ENCODE measurements around the gene PIP4P1. TPM values are rescaled to one million over a fixed set of nuclear protein-coding genes. Genes with fewer than 3 reads are reported as not detected.
A peak's percentile ranks its signal among the peaks of the same experiment; 100 is the strongest.

PIP4P1 gene
- total RNA-seq, 1 experiment from 2014 or later: 32.9 TPM

DNA sequence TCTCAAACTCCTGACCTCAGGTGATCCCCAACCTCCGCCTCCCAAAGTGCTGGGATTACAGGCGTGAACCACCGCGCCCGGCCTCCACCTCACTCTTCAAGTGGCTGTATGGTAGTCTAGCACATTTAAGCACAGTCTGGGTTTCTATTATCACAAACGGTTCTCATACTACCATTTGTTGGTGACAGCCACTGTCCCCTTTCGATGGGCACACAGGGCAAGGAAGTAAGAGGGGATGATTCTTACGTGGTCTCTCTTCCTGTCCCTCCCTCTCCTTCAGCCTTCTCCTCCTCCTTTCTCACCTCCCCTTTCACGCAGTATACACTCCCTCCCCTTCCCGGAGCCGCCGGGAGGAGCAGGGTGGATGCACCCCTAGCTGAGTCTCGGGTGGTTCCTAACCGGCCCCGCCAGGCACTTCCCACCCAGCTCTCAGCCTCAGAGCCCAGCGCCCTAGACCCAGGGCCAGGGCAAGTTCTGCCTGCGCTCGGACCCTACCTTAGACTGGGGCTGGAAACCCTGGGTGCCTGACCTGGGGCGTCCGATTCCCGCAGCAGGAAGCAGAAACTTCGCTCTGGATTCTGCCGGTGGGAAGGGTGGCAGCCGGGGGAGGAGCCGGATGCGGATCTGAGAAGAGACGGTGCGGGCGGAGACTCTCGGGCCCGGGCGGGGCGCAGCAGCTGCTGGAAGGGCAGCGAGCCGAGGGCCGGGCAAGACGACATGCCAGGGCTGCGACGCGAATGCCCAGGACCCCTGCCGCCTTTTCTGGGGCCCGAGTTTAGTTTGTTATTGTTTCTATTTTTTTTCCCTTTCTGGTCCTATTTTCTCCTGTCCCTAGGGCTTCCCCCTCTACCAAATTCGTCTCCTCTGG is 48.1 kb downstream of the PIP4P1 start, which contains the start of gene TEP1:
Gene TEP1, minus strand, starts transcription at position 626 of the 868 bp plus-strand sequence. CDS start 5,062 bp downstream, outside the sequence.
- Histone ChIP-seq H3K79me2 (ENCODE audit: low read length) (peaks cover 8% of the 10 kb centered on the region; the same call in 1 of the 2 replicates), H3K36me3 (ENCODE audit: low read depth, low read length) (no peaks in the 10 kb centered on the region), H3K27ac (ENCODE audit: low read length) (peak within 1 kb of the TSS; percentile 93), H3F3A (ENCODE audit: low read length, unreplicated experiment) (peaks cover 1% of the 10 kb centered on the region), H3K9me2 (replicated peaks; ENCODE audit: low read length) (no peaks in the 10 kb centered on the region), H4K20me1 (ENCODE audit: low read length) (no peaks in the 10 kb centered on the region), H3K4me1 (ENCODE audit: insufficient read depth, low read length) (peaks cover 31% of the 10 kb centered on the region), H3K4me3 (ENCODE audit: low read length) (peak within 1 kb of the TSS; percentile 98), H3K9me3 (ENCODE audit: low read length) (no peaks in the 10 kb centered on the region), H3K27me3 (ENCODE audit: low read length) (no peaks in the 10 kb centered on the region), H2AFZ (ENCODE audit: low read length) (peak within 1 kb of the TSS; percentile 99), H3K4me2 (ENCODE audit: low read length) (peak within 1 kb of the TSS; percentile 98), H3K9ac (ENCODE audit: low read length) (peak within 1 kb of the TSS; percentile 90)
- TF ChIP-seq EZH2phosphoT487 (IDR thresholded peaks at IDR 0.05; ENCODE audit: borderline replicate concordance, low read length) (no peak), EZH2 (IDR thresholded peaks at IDR 0.05; ENCODE audit: low read length, unreplicated experiment) (no peak)
- TF ChIP-seq, protein P1, sequence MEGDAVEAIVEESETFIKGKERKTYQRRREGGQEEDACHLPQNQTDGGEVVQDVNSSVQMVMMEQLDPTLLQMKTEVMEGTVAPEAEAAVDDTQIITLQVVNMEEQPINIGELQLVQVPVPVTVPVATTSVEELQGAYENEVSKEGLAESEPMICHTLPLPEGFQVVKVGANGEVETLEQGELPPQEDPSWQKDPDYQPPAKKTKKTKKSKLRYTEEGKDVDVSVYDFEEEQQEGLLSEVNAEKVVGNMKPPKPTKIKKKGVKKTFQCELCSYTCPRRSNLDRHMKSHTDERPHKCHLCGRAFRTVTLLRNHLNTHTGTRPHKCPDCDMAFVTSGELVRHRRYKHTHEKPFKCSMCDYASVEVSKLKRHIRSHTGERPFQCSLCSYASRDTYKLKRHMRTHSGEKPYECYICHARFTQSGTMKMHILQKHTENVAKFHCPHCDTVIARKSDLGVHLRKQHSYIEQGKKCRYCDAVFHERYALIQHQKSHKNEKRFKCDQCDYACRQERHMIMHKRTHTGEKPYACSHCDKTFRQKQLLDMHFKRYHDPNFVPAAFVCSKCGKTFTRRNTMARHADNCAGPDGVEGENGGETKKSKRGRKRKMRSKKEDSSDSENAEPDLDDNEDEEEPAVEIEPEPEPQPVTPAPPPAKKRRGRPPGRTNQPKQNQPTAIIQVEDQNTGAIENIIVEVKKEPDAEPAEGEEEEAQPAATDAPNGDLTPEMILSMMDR (conservative IDR thresholded peaks at IDR 0.05; ENCODE audit: low read depth, low read length): no peak
- intact Hi-C loops (cut with micrococcal nuclease): loop anchor here (1.0 to 5.0 kb wide), 5 partner anchors 12 to 200 kb away; partner anchors contain the start of genes APEX1 and PARP2
- DNase-seq (peak; percentile 87), ATAC-seq (peak; percentile 86)
- TSS peak; percentile 77 for BruUV-seq (replicated peaks)
- CTCF ChIA-PET: interaction anchor here (0.6 kb wide), 3 partner anchors 42 to 278 kb away, joined by 3 to 11 read pairs (median 4); partner anchors contain the start of gene APEX1
- POLR2A ChIA-PET (ENCODE audit: unreplicated experiment): interaction anchor here (0.8 kb wide), 2 partner anchors 42 to 70 kb away, joined by 3 read pairs; partner anchors contain the start of genes APEX1 and OSGEP

DNA sequence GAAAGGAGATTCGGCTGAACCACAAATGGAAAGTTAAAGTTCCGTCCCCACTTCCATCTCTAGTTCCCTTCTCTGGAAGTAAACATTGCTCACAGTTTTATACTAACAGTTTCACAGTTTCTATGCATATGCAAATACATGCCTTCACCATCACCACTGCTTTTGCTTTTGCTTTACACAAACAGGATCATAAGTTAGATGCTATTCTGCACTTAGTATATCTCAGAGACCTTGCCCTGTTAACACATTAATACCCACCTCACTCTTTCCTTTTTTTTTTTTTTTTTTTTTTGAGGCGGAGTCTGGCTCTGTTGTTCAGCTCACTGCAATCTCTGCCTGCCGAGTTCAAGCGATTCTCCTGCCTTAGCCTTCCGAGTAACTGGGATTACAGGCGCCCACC is 48.8 kb downstream of the PIP4P1 start:
- Histone ChIP-seq H4K20me1 (ENCODE audit: low read length) (no peaks in the 10 kb centered on the region), H3K4me2 (ENCODE audit: low read length) (peak overlapping the region; percentile 98), H3K79me2 (ENCODE audit: low read length) (peaks cover 8% of the 10 kb centered on the region; the same call in 1 of the 2 replicates), H3K27ac (ENCODE audit: low read length) (peak overlapping the region; percentile 93), H3K9ac (ENCODE audit: low read length) (peak overlapping the region; percentile 90), H3K9me2 (replicated peaks; ENCODE audit: low read length) (no peaks in the 10 kb centered on the region), H3K27me3 (ENCODE audit: low read length) (no peaks in the 10 kb centered on the region), H3F3A (ENCODE audit: low read length, unreplicated experiment) (no peaks in the 10 kb centered on the region), H2AFZ (ENCODE audit: low read length) (peak overlapping the region; percentile 99), H3K36me3 (ENCODE audit: low read depth, low read length) (no peaks in the 10 kb centered on the region), H3K4me3 (ENCODE audit: low read length) (peak overlapping the region; percentile 98), H3K4me1 (ENCODE audit: insufficient read depth, low read length) (peaks cover 25% of the 10 kb centered on the region), H3K9me3 (ENCODE audit: low read length) (no peaks in the 10 kb centered on the region)
- ChIA-PET POLR2A (ENCODE audit: unreplicated experiment) (interaction anchor here (0.8 kb wide), 1 partner anchor 70 kb away, joined by 3 read pairs; no protein-coding TSS in a partner anchor), CTCF (interaction anchor here (0.6 kb wide), 2 partner anchors 198 to 278 kb away, joined by 4 to 11 read pairs; no protein-coding TSS in a partner anchor)
- intact Hi-C loops (cut with micrococcal nuclease): loop anchor here (2.0 to 5.0 kb wide), 2 partner anchors 85 to 200 kb away; no protein-coding TSS in a partner anchor
- no TSS peak for BruUV-seq (replicated peaks)
- DNase-seq (no peak), ATAC-seq (peak; percentile 1; the same call in 1 of the 2 replicates)
- TF ChIP-seq, protein P1 (conservative IDR thresholded peaks at IDR 0.05; ENCODE audit: low read depth, low read length): no peak
- TF ChIP-seq EZH2phosphoT487 (IDR thresholded peaks at IDR 0.05; ENCODE audit: borderline replicate concordance, low read length): no peak
- no peak for TF ChIP-seq EZH2 (IDR thresholded peaks at IDR 0.05; ENCODE audit: low read length, unreplicated experiment)
